GM10266 (cell line): ENCODE results near the gene MAP4K3.

Experiments used
- DNase-seq: peaks from one replicate; pipeline ENCODE4 v3.0.0; 2012; ENCODE audit errors: extremely low spot score
- TF ChIP-seq, protein P1 (sequence below): IDR thresholded peaks from 2 replicates; pipeline ENCODE4 v1.5.1; 2012; ENCODE audit warnings: mild to moderate bottlenecking, low read depth; ENCODE audit not compliant: control insufficient read depth, insufficient read depth; ENCODE audit errors: missing control alignments

MAP4K3 gene

DNA sequence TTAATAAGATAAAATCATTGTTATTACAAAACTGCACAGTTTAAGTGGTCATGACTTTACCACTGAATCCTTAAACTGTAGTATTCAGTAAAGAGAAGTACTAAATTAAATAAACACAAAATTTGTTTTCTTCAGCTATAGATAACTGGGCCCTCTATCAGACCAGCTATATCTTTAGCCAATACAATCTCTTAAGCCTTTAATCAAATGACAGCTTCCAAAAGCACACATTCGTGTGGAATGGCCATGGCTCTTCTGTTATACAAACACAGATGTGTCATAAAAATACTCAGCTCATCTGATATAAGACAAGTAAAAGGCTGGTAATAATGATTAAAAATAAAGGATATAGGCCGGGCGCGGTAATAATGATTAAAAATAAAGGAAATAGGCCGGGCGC, 135.7 kb downstream of the MAP4K3 start:
- no peak for DNase-seq
- TF ChIP-seq, protein P1, sequence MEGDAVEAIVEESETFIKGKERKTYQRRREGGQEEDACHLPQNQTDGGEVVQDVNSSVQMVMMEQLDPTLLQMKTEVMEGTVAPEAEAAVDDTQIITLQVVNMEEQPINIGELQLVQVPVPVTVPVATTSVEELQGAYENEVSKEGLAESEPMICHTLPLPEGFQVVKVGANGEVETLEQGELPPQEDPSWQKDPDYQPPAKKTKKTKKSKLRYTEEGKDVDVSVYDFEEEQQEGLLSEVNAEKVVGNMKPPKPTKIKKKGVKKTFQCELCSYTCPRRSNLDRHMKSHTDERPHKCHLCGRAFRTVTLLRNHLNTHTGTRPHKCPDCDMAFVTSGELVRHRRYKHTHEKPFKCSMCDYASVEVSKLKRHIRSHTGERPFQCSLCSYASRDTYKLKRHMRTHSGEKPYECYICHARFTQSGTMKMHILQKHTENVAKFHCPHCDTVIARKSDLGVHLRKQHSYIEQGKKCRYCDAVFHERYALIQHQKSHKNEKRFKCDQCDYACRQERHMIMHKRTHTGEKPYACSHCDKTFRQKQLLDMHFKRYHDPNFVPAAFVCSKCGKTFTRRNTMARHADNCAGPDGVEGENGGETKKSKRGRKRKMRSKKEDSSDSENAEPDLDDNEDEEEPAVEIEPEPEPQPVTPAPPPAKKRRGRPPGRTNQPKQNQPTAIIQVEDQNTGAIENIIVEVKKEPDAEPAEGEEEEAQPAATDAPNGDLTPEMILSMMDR: no peak

DNA sequence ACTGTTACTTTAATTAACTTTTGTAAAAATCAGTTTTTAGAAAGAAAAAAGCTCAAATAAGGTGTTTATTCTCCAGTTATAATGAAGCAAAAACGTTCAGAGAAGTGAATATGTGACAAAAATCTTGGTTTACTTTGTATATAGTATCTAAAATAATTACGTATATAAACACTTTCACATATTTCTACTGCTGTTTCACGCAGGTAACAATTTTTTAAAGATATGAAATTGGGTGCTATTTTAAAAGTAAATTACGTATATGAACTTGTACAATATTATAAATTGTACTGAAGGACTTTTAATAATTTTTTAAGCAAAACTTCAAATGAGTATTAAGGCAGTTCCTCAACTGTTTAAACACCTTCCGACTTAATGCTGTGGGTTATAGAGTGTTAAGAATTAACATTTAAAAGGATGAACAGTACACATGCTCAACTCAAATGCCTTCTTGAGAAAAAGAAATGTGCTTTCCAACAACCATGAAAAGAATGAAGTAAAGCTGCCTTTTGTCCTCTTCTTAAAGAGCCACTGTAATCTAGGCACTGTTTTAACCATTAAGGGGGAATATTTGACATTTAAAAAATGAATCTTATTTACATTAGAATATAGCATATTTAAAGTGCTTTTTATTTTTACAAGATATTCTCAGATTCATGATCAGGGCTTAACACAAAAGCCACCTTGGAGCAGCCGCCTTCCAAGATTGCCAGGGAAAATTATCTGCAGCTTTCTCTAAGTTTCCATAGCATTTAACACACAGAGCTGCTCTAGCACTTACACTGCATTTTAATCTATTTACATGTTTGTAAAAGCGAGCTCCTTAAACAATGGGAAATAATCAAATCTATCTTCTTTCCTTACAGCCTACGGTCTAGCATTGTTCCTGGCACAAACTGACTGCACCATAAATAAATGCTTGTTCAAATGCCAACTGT, 136.8 kb downstream of the MAP4K3 start:
- TF ChIP-seq, protein P1: no peak
- no peak for DNase-seq

DNA sequence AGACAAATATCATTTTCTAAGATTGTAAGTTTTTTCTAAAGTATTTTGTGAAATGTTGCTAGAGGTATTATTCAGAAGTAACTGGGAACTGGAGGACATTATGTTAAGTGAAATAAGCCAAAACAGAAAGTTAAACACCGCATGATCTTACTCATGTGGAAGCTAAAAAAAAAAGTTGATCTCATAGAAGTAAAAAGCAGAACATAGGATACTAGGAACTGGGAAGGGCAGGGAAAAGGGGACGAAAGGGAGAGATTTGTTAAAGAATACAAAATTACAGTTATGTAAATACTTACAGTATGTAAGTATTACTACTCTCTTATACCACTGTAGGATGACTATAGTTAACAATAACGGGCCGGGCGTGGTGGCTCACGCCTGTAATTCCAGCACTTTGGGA, 146.7 kb downstream of the MAP4K3 start:
- TF ChIP-seq, protein P1: no peak
- no peak for DNase-seq

DNA sequence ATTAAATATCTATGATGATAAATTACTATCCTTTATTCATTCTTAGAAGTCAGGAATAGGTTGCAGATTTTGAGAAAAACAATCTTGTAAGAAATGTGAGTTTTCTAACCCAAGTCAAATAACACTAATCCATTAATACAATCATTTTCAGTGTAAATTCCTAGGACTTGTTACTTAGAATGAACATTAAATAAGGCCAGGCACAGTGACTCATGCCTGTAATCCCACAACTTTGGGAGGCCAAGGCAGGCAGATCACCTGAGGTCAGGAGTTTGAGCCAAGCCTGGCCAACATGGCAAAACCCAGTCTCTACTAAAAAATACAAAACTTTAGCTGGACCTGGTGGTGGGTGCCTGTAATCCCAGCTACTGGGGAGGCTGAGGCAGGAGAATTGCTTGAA, 147.5 kb downstream of the MAP4K3 start:
- no peak for DNase-seq
- TF ChIP-seq, protein P1: no peak

DNA sequence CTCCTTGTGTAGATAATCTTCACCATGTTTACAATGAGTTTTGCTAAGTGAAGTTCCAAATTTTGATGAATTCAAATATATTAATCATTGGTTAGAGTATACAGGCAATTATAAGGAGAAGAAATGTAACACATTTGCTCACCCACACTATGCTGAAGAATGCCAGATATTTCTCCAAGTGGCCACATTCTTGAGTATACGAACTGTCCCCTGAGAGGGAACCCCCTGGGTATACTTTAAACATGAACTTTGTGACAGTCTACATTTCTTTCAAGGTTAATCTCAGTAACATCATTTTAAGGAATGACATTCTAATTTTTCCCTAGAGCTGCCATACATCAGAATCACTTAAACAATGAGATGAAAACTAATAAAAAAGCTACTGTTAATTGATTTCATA, 153.5 kb downstream of the MAP4K3 start:
- DNase-seq: no peak
- TF ChIP-seq, protein P1: no peak

DNA sequence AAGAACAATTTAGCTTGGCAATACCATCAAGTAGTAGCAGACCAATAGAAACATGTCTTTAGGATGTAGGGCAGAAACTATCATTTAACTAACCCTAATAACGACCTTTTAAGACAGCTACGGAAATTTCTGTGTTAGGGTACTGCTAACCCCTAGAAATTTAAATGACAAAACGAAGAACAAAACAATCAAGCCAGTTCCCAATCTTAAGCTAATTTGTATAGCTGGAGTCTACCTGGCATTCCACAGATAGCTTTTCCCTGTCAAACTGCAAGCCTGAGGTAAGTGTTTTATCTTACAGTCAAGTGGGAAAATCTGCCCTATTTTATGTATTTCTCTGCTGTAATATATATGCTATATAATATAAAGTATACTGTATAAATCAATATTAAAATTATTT, 155.7 kb downstream of the MAP4K3 start:
- TF ChIP-seq, protein P1: no peak
- DNase-seq: no peak

DNA sequence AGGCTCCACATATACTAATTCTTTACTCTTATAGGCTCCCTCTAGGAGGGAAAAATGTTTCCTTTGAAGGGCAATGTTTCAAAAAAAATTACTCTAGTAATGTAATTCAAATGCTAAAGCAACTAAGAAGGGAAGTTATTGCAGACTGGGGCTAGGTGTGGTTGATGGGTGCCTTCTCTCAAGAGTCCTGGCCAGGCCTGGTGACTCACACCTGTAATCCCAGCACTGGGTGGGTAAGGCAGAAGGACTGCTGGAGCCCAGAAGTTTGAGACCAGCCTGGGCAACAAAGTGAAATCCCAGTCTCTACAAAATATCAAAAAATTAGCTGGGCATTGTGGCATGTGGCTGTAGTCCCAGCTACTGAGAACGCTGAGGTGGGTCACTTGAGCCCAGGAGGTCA, 162.1 kb downstream of the MAP4K3 start:
- TF ChIP-seq, protein P1: no peak
- no peak for DNase-seq
